ENCODE measurements around the gene ZPLD1.

The ZPLD1 gene

DNA sequence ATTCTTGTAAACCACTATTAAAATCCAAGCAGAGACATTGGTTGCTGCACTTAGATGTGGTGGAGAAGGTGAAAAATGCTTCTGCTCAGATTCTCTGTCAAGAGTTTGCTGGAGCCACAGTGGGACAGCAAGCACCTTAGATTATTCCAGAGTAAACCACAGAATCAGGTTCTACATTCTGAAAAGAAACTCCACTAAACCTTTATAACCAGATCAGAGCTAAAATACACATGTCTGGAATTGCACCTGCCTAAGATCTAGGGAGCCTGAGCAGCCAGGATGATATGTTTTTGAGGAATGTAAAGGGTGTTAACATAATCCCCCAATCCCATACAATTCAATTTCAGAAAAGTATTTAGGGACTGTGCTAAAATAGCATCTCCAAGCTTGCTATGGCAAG lies at the start of gene ZPLD1:
TSS of gene ZPLD1 (plus strand) at position 301 of the 400 bp plus-strand sequence. CDS start 3,473 bp downstream, outside the sequence.
- DNase-seq: no peak

GRCh38 chr3:102390171-102390864 lies 44.5 kb upstream of the ZPLD1 start:
- no peak for DNase-seq

DNA sequence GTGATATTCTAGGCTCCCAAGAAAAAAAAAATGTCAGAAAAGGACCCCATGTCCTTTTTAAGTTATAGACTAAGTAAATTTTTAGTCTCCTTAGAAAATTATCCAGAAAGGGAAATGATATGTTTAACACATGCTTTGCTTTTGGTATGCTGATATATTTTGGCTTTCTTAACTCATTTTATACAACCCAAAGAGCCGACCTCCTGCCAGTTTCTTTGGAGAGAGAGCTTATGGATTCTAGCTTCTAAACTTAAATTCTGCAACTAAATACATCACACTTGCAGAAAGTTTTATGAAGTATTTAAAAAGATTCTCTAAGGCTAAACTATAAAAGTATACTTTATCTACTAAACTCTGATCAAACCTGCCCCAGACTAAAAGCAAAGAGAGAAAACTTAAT lies 43.9 kb upstream of the ZPLD1 start:
- no peak for DNase-seq

DNA sequence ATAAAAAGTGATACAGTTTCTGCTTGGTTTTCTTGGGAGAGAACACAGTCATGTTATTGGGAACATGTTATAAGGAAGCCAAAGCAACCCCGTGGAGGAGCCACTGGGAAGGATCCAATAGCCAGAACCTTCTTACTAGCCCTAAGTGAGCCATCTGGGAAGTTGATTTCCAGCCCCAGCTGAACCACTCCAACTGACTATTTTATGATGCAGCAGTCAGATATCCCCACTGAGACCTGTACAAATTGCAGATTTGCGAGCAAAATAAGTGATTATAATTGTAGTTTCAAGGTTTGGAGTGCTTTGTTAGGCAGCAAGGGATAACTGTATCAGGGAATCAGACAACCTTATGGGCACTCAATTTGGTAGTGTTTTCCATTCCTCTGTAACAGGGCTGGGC lies 43.3 kb upstream of the ZPLD1 start:
- no peak for DNase-seq

DNA sequence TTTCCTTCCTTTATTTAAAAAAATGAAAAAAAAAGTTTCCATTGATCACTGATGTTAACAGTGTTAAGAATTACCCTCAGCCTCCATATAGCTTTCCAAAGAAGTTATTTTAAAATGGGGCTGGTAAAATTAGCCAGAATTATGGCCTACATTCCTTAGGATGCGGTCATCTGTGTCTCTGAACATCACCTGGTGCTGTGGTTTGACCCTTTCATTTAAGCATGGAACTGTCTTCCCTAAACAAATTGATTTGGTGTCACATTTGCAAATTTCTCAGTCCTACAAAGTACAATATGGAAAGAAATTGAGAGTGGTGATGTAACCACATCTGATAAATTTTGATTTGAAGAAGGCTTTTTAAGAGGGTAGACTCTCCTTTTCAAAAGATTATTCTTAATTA lies 40.3 kb upstream of the ZPLD1 start:
- no peak for DNase-seq

- DNase-seq: no peak
Observed at GRCh38 chr3:102398176-102398575, 36.6 kb upstream of the ZPLD1 start.

DNA sequence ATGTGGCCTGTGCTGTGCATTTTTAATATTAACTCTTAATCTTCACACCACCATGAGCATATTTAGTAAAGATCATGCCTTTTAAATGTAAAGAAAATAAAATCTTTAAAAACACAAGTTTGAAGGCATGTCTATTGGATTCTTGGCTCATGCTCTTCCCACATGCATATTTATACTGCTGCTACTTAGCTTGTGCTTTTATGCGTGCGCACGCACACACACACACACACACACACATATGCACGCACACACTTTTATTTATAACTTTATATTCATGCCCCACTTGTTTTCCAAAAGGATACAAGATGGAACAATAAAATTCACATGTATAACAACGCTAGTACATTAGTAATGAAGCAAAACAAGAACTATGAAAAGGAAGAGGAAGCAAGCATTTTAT lies 36.1 kb upstream of the ZPLD1 start:
- no peak for DNase-seq

DNA sequence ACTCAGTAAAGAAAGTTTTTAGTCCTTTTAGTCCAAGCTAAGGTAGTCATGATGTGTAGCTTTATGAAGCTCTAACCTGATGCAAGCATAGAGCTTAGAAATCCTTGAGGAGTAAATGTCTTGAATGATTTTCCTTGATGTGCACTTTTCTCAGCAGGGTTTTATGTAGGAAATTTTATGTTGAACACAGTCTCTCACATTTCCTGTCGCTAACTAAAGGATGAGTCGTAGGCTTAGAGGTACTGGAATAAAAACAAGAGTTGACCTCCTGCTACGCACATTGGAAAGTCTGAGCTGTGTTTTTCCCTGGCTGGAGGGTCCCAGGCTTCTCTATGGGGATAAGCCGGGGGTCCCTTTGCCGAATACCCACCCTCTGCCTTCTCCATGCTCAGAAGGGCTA lies 34.7 kb upstream of the ZPLD1 start:
- no peak for DNase-seq

DNA sequence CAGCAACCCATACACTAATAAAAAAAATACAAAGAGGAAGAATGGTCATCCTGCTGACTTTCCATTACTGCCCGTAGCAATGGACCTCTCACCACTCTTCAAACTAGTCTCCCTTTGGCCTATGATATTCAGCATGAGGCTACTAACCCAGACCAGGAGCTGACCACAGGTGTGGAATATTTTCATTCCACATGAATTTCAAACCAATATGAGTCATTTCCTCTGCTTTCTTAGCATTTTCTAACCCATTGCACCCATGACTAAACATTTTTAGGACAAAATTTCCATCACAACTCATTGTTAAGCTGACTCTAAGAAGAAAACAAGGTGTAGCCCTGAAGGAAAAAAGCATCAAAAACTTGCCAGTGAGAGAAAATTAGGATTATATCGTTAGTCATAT lies 34.0 kb upstream of the ZPLD1 start:
- DNase-seq: no peak

- no peak for DNase-seq
Observed at GRCh38 chr3:102410616-102411015, 24.2 kb upstream of the ZPLD1 start.

DNA sequence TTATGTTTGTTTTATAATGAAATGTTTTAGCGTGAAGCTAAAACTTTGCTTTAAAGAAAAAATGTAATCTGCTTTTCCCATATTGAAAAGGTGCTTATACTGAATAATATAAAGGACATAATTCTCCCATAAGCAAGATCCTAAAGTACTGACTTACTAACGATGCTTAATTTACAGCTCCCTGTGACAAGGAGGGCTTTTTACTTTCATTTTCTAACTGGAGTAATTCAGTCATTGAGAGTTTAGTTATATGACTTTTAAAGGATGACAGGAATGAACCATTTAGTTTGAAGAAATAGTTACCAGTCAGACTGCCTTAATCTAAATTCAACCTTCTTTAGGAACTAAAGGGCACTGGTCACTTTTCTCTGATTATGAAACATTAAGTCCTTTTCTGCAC lies 19.3 kb upstream of the ZPLD1 start:
- no peak for DNase-seq

DNA sequence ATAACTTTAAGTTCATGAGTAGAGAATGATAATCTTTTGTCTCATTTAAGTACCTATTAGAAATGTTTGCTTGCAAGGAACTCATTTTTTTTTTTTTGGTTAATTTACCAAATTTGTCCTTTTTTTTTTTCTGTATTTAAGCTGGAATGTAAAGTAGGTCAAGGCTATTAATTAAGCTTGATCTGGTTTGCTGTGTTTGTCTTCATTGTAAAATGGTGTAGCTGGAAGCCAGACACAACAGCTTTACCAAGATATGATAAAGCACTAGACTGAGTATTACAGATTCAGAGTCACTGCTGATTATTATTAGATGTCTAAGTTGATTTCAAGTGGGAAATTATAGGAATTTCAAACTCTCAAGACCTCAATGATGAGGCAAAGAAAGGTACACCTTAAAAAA lies 15.0 kb upstream of the ZPLD1 start:
- no peak for DNase-seq

GRCh38 chr3:102441832-102442231 lies 7.0 kb downstream of the ZPLD1 start:
- no peak for DNase-seq

DNA sequence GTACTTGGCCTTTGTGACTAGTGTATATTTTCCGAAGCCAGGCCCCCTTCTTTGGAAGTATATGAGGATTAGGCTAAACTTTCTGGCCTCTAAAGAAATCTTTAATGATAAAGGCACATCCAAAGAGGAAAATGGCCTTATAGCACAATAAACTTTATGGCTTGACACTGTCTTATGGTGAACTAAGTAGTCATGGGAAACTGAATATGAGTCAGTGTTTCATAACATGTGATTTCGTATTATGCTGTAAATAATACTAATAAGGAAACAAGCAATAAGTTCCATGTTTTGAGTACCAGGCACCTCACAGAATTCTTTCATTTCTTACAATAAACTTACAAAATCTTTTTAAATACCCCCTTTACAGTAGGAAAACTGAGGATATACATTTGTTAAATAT lies 8.2 kb downstream of the ZPLD1 start:
- no peak for DNase-seq

GRCh38 chr3:102444101-102444500 lies 9.3 kb downstream of the ZPLD1 start:
- DNase-seq: no peak

DNA sequence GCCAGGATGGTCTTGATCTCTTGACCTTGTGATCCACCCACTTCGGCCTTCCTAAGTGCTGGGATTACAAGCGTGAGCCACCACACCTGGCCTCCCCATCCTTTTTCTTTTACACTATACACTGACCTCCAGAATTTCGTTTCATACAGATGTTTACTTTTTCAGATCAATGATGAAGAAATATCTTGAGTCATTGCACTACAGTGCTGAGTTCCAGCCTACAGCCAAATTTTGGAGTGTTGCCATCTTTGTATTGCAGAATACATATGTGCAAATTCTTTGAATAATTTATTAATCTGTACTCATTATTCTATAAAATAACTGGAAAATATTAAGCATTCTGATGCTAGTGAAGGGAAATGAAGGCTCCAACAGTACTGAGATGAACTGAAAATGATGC lies 12.5 kb downstream of the ZPLD1 start:
- no peak for DNase-seq

- DNase-seq: no peak
Observed at GRCh38 chr3:102449341-102449740, 14.5 kb downstream of the ZPLD1 start.

GRCh38 chr3:102449930-102450329 lies 15.1 kb downstream of the ZPLD1 start:
- no peak for DNase-seq

- DNase-seq: no peak
Observed at GRCh38 chr3:102450976-102451375, 16.2 kb downstream of the ZPLD1 start.

GRCh38 chr3:102451543-102451942 lies 16.7 kb downstream of the ZPLD1 start:
- DNase-seq: no peak

- no peak for DNase-seq
Observed at GRCh38 chr3:102454181-102454580, 19.4 kb downstream of the ZPLD1 start.

GRCh38 chr3:102457644-102458043 lies 22.8 kb downstream of the ZPLD1 start:
- no peak for DNase-seq

GRCh38 chr3:102460579-102460978 lies 25.8 kb downstream of the ZPLD1 start:
- DNase-seq: no peak

GRCh38 chr3:102464261-102464660 lies 29.4 kb downstream of the ZPLD1 start:
- DNase-seq: no peak

- DNase-seq: no peak
Observed at GRCh38 chr3:102466001-102466400, 31.2 kb downstream of the ZPLD1 start.

GRCh38 chr3:102470066-102470465 lies 35.3 kb downstream of the ZPLD1 start:
- DNase-seq: no peak
